HG03064 (cell line): ENCODE measurements around the gene NLGN1.
"Not testable (repeated sequence)": the region's sequence is repeated elsewhere in the genome, so short reads cannot be mapped to it uniquely, and the experiment has no call there.

Experiments used
- ATAC-seq: cut with Tn5 transposase; IDR thresholded peaks from one replicate; pipeline ENCODE4 v1.9.1; 2021; ENCODE audit warnings: low read depth; ENCODE audit not compliant: unreplicated experiment

The NLGN1 gene

DNA sequence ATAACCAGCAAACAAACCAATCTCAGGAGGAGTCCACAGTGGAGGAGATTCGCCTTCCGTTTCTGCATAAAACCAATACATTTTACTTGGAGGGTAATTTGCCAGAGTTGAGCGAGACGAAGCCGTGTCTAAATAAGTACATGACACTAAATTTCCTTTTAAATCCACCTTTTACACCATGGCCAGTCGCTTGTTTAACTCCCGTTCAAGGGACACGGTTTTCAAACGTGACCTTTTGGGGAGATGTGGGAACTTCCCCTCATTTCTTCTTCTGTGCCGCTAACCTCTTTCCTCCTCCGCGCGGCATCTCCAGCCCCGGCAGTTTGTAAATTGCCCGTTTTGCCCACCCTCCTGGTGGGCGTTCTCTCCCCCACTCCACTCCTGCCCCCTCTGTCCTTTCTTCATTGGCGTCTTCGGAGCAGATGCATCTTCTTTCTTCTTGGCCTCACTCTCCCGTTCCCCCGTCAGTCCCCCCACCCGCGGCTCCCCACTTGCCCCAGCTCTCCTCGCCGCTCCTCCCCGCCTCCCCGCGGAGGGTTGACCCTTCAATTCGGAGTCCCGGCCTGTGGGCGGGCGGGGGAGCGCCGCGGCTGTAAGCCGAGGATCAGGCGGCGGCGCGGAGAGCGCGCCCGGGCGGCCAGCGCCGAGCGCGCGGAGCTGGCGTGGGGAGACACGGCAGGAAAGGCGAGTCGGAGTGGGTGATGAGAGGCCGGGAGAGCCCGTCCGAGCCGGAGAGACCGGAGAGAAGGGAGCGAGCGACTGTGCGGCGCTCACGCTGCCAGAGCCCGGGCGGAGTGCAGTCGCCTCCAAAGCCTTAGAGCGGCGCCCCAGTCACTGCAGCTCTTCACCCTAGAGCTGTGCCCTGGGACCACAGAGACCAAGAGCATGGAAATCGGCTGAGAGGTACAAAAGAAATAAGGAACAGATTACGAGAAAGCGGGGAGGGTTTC is at the start of gene NLGN1:
NLGN1 (plus strand) TSS at position 584 of the 950 bp plus-strand sequence.
- no peak for ATAC-seq

DNA sequence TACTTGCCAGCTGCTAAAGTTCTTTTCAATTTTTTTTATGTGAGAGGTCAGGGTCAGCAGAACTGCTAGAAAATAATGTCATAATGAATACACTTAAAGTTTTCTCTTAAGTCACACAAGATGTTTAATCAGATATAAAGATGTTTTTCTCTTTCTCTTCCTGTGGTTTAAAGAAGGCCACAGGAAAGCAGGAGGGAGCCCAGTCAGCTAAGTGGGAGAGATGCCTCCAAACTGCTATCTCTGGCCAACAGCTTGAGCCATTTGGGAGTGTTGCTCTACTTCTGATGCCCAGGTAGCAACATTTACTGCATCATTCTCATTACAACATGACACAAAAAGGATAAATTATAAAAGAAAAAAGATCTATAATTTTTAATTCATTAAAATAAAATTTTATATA is 45.7 kb upstream of the NLGN1 start:
- no peak for ATAC-seq

DNA sequence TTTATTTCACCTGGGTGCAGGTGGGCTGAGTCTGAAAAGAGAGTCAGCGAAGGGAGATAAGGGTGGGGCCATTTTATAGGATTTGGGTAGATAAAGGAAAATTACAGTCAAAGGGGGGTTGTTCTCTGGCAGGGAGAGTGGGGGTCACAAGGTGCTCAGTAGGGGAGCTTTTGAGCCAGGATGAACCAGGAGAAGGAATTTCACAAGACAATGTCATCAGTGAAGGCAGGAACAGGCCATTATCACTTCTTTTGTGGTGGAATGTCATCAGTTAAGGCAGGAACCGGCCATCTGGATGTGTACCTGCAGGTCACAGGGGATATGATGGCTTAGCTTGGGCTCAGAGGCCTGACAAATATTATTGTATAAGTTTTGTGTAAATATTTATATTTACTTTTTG is 44.4 kb upstream of the NLGN1 start:
- ATAC-seq, result not testable (repeated sequence)

DNA sequence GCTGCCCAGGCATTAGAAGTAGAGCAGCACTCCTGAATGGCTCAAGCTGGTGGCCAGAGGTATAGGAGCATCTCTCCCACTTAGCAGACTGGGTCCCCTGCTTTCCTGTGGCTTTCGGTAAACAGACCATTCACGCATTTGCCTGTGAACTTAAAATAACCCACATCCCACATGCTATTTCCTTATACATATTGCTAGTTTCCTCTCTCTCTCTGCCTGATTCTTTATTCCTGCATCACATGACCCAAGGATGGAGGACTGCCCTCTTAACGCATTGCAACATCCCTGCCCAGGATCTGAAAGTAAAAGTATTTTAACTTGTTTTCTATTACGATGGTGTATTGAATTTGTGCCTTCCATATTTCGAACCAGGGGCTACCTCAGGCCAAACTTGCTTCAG is 43.4 kb upstream of the NLGN1 start:
- no peak for ATAC-seq

DNA sequence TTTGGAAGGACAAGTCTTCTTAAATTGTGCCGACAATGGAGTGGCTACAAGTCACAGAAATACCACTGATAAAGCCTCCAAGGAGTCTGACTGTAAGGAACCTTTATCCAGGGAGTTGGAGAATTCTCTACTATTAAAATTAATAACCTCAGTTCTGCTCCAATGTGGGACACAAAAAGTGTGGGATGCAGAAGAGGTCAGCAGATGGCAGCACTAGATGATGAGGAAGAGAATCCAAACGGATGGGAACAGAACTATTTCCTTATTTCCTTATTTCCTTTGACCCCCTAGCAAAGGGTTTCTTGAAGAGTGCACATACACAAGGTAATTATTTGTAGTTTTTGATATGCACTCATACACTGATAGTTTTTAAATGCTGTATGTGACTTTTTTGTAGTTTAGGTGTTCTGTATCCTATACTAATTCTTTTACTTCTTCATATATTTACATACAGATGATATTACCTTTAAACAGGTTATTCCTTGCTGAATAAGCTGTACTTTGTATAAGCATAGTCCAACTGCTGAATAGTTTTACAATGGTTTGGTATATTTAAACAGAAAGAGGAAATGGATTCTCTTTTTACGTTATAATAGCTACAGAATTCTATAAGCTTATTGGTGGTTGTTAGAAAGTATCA is 25.6 kb upstream of the NLGN1 start:
- ATAC-seq, result no peak

DNA sequence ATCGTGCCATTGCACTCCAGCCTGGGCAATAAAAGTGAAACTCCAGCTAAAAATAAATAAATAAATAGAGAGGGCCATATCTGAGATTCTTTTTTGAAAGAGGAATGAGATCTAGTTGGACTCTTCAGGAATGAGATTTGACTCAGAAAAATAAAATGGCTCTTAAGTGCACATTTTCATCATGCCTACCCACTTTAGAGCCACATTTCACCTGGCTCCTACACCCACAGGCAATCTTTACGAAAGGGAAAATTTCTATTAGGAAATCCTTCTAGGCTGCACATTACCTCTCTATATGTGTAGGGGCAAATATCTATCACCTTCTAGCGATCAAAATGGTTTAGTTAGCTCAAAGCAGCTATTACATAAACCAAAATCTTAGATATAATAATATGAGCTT is 16.9 kb upstream of the NLGN1 start:
- no peak for ATAC-seq

DNA sequence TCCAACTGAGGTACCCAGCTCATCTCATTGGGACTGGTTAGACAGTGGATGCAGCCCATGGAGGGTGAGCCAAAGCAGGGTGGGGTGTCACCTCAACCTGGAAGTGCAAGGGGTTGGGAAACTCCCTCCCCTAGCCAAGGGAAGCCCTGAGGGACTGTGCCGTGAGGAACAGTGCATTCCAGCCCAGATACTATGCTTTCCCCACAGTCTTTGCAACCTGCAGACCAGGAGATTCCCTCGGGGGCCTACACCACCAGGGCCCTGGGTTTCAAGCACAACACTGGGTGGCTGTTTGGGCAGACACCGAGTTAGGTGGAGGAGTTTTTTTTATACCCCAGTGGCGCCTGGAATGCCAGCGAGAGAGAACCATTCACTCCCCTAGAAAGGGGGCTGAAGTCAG is 15.6 kb upstream of the NLGN1 start:
- not testable (repeated sequence) for ATAC-seq

DNA sequence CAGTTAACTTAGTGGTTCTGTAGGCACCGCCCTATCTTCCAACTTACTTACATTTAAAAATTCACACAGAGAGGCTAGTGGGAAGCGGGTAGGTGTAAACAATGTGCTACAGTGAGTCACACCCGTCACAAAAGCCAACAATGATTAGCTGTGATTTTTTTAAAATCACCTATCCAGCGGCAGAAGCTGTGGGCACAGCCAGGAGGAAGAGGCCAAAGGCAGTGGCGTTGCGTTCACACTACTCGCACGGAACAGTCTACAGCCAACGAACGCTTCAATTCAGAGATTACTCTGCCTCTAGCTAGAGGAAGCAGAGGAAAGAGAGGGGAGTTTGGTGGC is 2.5 kb upstream of the NLGN1 start:
- peak; percentile 27 for ATAC-seq

DNA sequence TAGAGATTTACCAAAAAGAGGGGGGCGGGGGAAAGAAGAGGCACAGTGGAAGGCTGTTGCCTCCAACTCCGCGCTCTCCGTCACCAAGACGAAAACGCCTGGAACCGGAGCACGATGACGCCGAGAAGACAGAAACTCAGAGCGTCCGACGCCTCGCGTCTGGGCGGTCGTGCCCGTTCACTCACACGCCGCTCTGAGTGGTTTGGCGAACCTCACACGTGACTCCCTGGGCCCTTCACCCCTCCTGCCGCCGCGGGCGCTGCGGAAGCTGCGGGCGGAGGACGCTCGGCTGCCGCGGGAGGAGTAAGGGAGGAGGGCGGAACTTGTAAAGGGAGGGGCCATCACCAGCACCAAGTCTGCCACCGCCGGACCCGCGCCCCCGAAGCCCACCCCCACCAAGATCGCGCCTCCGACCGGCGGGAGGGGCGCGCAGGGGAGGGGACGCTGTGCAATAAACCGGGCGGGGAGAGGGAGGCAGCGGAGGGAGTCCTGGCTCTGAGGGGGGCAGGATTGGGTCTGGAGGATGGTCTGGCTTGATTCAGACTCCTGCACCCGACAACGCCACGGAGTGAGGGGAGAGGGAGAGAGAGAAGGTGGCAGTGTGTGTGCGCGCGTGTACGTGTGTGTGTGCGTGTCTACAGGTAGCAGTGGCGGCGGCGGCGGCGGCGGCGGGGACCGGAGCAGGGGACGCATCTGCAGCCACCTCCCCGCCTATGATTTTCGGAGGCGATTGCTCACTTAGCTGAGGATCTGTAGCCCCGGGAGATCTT is 1.9 kb upstream of the NLGN1 start:
- peak; percentile 98 for ATAC-seq

DNA sequence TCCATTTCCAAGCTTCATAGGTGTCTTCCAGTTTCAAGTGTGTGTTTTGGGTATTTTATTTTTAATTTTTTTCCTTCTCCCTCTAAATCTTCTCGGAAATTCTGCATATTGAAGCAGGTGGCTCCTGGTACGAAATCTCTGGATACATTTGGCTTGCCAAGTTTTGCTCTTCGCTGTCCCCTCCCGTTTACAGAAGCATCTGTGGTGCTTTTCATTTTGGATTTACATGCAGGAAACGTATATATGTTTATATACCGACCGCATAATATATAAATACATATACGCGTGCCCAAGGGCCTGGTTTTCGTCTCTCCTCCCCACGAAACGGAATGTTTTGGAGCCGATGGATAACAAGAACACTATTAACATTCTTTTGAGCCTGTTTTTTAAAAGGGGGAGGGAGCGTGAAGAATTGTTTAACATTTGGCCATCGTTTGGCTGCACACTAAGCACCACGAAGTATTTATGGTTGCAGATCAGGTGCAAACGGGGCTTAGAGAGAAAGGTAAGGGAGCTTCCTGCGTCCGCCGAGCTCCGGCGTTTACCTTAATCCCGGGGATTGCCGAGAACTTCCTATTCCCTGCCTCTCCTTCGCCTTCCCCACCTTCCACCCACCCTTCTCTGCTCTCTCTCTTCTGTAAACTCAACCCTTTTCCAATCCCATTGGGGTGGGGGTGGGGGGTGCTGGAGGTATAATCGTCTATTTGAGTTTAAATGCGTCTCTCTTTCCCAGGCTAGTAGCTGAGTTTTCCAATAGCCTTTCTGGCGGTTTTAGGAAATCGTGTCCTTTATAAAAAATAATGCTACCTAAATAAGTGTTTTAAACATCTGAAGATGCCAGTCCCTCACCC is 1.1 kb upstream of the NLGN1 start:
- no peak for ATAC-seq

DNA sequence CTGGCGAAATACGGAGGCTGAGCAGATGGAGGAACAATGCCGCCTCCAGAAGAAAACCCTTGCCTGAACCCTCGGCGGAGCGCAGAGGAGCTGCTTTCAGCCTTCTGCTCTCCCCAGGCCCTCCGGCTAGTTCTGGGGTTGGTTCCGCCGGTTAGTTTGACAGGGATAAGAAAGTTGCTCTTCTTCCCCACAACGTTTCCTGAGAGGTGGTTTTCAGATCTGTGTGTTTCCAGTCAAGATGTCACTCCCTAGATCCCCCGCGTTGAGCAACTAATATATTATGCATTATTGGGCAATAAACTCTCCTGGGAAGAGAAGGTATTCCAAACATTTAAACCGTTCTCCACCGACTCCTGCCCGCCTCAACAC is 551 bp downstream of the NLGN1 start:
- ATAC-seq, result no peak

DNA sequence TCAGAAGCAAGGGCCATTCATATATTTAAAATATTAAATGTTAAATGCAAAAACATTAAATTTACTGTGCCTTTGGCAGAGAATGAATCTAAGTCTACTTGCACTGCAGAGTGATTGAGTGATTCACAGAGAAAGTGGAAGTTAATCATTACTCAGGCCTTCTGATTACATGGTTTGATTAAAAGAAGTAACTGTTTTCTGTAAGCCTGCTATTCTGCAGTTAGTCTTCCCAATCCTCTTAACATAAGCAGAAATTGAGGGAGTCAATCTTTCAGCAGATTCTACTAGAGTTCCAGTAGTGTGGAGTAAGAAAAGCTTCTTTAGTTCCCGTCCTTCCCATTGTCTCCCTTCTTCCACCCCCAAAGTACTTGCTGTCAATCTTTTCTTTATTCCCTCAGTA is 1.5 kb downstream of the NLGN1 start:
- no peak for ATAC-seq

DNA sequence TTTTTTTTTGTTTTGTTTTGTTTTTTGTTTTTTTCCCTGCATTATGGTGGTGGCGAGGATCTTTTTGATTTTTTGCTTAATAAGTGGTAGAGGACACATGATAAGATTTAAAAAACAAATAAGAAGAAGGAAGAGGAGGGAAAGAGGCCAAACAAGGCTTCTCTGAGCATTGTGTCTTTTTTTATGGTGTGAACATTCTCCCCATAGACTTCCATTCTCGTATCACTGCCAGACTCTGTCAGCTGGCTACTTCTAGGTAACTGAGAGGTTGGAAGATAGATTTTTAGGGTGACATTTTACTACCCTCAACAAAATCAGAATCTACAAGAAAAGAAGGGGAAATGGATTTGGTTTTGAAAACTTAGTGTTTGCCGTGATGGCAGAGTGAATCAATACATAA is 3.8 kb downstream of the NLGN1 start:
- no peak for ATAC-seq

DNA sequence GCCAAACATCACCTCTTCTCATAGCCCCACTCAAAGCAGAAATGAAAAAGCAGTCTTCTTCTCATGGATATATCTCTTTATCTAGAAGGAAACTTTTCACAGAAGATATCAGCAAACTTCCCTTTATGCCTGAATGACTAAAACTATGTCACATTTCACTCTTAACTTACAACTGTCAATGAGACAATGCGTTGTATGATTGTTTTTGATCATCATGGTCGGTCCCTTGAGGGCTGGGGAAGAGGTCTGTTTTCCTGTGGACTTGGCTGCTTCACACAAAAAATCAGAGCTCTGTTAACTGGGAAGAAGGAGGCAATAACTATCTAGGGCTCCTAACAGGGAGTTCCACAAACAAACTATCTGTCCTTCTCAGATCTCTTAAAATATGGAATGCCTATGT is 5.1 kb downstream of the NLGN1 start:
- no peak for ATAC-seq

DNA sequence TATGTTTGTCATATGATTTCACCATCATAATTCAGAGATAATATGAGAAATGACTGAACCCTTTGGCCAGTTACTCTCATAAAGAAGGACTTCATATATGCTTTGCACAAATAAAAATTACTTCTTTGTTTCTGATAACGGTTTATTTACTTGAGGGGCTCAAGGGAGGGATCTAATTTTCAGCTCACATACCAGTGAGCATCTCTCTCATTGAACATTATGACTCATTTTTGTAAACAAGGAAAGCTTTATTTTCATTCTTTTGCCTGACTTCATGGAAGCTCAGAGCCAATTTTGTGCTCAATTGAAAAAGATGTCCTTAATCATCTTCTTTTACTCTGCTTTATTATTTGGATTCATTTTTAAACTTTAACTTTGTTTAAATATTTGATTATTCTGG is 5.8 kb downstream of the NLGN1 start:
- ATAC-seq, result no peak

DNA sequence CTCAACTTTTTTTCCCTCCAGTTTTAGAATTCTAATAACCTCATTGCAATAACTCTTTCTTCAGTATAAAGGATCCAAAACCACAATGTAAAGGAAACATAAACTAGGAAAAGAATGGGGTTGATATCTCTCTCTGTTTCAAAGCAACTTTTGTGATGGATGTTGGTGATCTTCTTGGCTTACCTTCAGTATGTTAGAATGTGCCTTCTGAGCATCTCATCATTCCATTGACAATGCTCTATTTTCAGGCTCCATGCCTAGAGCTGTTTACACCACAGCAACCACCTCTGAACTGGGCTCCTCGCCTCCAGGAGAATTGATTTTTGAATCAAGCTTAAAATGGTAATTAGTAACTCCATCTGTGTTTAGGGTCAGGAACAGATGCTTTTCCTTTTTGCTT is 6.6 kb downstream of the NLGN1 start:
- ATAC-seq, result no peak

DNA sequence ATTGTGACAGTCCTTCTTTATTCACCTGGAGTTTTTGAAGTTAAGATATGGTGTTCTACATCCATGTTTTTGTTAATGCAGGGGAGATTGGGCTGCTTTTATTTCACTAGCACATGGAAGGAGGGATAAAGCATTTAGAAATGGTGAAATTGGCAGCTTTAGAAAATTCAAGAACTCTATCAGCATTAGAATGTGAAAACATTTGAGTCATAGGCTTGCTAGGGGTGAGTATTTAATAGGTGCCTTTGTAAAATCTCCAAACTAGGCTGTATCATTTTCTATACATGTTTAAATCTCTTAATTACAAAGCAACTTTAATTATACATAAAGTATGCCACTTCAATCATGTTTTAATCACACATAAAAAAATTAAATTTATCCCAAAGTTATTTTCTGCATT is 12.9 kb downstream of the NLGN1 start:
- no peak for ATAC-seq

DNA sequence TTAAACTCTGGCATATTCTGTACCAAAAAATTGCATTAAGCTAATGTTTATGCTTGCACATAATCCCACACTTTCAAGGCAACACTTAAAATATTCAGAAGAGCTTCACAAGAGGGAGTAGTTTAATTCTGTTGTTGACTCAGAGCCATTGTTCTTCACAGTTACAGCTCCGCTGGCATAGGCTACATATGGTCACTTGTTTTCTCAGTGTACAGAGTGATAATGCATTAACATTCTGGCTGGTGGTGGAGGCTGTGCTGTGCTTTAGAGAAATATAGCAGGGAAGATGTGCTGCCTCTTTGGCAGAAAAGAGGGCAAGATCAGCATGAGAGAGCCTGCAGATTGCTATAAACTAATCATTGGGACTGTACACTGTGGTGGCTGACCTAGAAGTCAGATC is 13.3 kb downstream of the NLGN1 start:
- no peak for ATAC-seq

DNA sequence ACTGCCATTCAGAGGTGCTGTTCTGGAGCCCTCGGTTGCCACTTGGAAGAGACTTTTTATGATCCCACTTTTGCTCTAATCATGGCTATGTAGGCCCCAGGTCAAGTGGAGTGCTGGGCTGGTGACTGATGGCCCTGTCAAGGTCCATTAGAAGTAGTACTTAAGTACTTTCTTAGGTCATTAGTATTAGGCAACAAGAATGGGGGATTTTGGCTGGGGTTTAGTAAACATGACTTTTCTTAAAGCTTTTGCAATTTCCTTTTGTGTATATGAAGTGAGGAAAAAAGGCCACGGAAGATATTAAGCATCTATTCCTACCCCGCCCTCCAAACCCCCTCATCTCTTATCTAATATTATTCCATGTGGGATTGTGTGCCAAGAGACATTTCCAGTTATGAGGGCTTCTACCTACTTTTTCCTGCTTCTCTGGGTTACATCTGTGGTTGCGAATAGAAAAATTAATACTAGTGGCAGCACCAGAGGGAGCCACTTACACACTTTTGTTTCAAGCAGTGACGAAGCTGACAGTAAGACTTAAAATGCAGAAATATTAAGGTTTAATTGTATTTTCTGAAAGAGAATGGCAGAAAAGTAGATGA is 13.9 kb downstream of the NLGN1 start:
- ATAC-seq, result no peak

DNA sequence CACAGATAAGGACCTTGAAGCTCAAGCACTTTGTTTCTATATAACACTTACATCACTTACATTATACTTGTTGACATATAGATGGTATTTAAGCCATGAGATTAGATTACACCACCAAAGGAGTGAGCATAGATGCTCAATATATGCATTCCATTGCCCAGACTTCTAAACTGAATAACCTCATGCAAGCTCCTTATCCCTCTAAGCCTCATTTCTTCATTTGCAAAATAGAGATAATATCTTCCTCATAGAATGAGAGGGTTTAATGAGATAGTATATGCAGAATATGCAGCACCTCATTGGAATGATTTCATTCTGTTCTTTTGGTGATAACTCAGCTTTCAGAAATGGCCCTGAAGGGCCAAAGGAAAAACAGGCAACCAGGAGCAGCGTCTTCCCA is 18.5 kb downstream of the NLGN1 start:
- no peak for ATAC-seq
